ENCODE results near the gene DGKB.
"Not testable (repeated sequence)": the region's sequence is repeated elsewhere in the genome, so short reads cannot be mapped to it uniquely, and the experiment has no call there.

The DGKB gene

GRCh38 chr7:14368285-14368684, 534.3 kb downstream of the DGKB start:
- no peak for DNase-seq

GRCh38 chr7:14351167-14351566, 551.4 kb downstream of the DGKB start:
- no peak for DNase-seq

- DNase-seq = no peak
These were observed 561.3 kb downstream of the DGKB start for GRCh38 chr7:14341200-14341775.

GRCh38 chr7:14340393-14341074, 562.0 kb downstream of the DGKB start:
- DNase-seq = no peak

GRCh38 chr7:14339861-14340260, 562.7 kb downstream of the DGKB start:
- DNase-seq = no peak

- no peak for DNase-seq
These were observed 566.3 kb downstream of the DGKB start for GRCh38 chr7:14336256-14336655.

GRCh38 chr7:14332155-14332554, 570.4 kb downstream of the DGKB start:
- DNase-seq = no peak

- no peak for DNase-seq
These were observed 577.8 kb downstream of the DGKB start for GRCh38 chr7:14324767-14325166.

GRCh38 chr7:14322724-14323123, 579.8 kb downstream of the DGKB start:
- DNase-seq = no peak

- DNase-seq = no peak
These were observed 580.6 kb downstream of the DGKB start for GRCh38 chr7:14321947-14322346.

GRCh38 chr7:14309432-14309831, 593.1 kb downstream of the DGKB start:
- no peak for DNase-seq

- no peak for DNase-seq
These were observed 597.2 kb downstream of the DGKB start for GRCh38 chr7:14305233-14305866.

- DNase-seq = no peak
These were observed 599.0 kb downstream of the DGKB start for GRCh38 chr7:14303536-14303935.

- no peak for DNase-seq
These were observed 607.9 kb downstream of the DGKB start for GRCh38 chr7:14294637-14295036.

GRCh38 chr7:14293434-14293833, 609.1 kb downstream of the DGKB start:
- DNase-seq = no peak

- no peak for DNase-seq
These were observed 609.8 kb downstream of the DGKB start for GRCh38 chr7:14292737-14293136.

- no peak for DNase-seq
These were observed 612.6 kb downstream of the DGKB start for GRCh38 chr7:14289957-14290356.

- DNase-seq = no peak
These were observed 613.9 kb downstream of the DGKB start for GRCh38 chr7:14288701-14289100.

- no peak for DNase-seq
These were observed 615.2 kb downstream of the DGKB start for GRCh38 chr7:14287398-14287797.

- no peak for DNase-seq
These were observed 616.5 kb downstream of the DGKB start for GRCh38 chr7:14286036-14286435.

- DNase-seq = not testable (repeated sequence)
These were observed 623.3 kb downstream of the DGKB start for GRCh38 chr7:14279065-14279871.

- DNase-seq = no peak
These were observed 627.2 kb downstream of the DGKB start for GRCh38 chr7:14275356-14275755.

GRCh38 chr7:14271441-14271840, 631.1 kb downstream of the DGKB start:
- no peak for DNase-seq

GRCh38 chr7:14270099-14270498, 632.5 kb downstream of the DGKB start:
- DNase-seq = no peak
